GM10248 (cell line): ENCODE data around the gene CLDN4.
A peak's percentile ranks its signal among the peaks of the same experiment; 100 is the strongest.

Source experiments
- CTCF ChIA-PET: fragments of 300-600 bp; sonication (Branson Sonifier 250); formaldehyde crosslinking; extraction: SDS; loops from one replicate; lab custom pipeline; 2021; ENCODE audit warnings: antibody characterized with exemption; lab: Yijun Ruan, JAX
- POLR2A ChIA-PET: fragments of 350-650 bp; sonication (Branson Sonifier 250); formaldehyde crosslinking; extraction: SDS; loops from one replicate; lab custom pipeline; 2020; ENCODE audit warnings: antibody characterized with exemption; lab: Yijun Ruan, JAX
- DNase-seq: peaks from one replicate; pipeline ENCODE4 v3.0.0; 2012; ENCODE audit errors: extremely low spot score
- CTCF ChIP-seq: IDR thresholded peaks from 2 replicates; pipeline ENCODE4 v1.5.1; 2012; ENCODE audit warnings: mild to moderate bottlenecking, low read depth; ENCODE audit errors: extremely low read depth, missing control alignments, control extremely low read depth

The CLDN4 gene

GRCh38 chr7:73801577-73801976 is 29.2 kb upstream of the CLDN4 start:
- TF ChIP-seq CTCF = no peak
- ChIA-PET CTCF (interaction anchor here (0.7 kb wide), 1 partner anchor 225 kb away, joined by 3 read pairs; no protein-coding TSS in a partner anchor), POLR2A (no interaction called here)
- no peak for DNase-seq

GRCh38 chr7:73802459-73802858 is 28.3 kb upstream of the CLDN4 start:
- no peak for DNase-seq
- ChIA-PET CTCF (no interaction called here), POLR2A (no interaction called here)
- TF ChIP-seq CTCF = no peak

- no peak for TF ChIP-seq CTCF
- POLR2A ChIA-PET = no interaction called here
- CTCF ChIA-PET = interaction anchor here (1.0 kb wide), 1 partner anchor 41 kb away, joined by 3 read pairs; no protein-coding TSS in a partner anchor
- no peak for DNase-seq
These were observed 21.3 kb upstream of the CLDN4 start for GRCh38 chr7:73809467-73809951.

GRCh38 chr7:73810998-73811360 is 19.8 kb upstream of the CLDN4 start:
- no peak for TF ChIP-seq CTCF
- no peak for DNase-seq
- ChIA-PET CTCF (interaction anchor here (0.8 to 2.7 kb wide), 6 partner anchors 14 to 56 kb away, joined by 3 to 27 read pairs (median 4); no protein-coding TSS in a partner anchor), POLR2A (no interaction called here)

- DNase-seq = peak; percentile 76
- ChIA-PET POLR2A (no interaction called here), CTCF (interaction anchor here (1.0 to 2.7 kb wide), 9 partner anchors 11 to 52 kb away, joined by 3 to 27 read pairs (median 4); partner anchors contain the start of genes METTL27 and TMEM270)
- peak; percentile 73 for TF ChIP-seq CTCF
These were observed 19.0 kb upstream of the CLDN4 start for GRCh38 chr7:73811760-73812168.

- POLR2A ChIA-PET = no interaction called here
- TF ChIP-seq CTCF = no peak
- no peak for DNase-seq
- CTCF ChIA-PET = interaction anchor here (1.6 to 2.7 kb wide), 2 partner anchors 10 to 43 kb away, joined by 6 to 27 read pairs; no protein-coding TSS in a partner anchor
These were observed 17.8 kb upstream of the CLDN4 start for GRCh38 chr7:73812996-73813395.
